Measurements from ENCODE around the gene DDX54. TPM values are rescaled to one million over a fixed set of nuclear protein-coding genes. Genes with fewer than 3 reads are reported as not detected.

Gene DDX54
- total and polyA plus RNA-seq, 2 of the 8 experiments (the other 6 are each of a cell fraction or from before 2014, with no cell fraction given), result 64.9 to 113 TPM

DNA sequence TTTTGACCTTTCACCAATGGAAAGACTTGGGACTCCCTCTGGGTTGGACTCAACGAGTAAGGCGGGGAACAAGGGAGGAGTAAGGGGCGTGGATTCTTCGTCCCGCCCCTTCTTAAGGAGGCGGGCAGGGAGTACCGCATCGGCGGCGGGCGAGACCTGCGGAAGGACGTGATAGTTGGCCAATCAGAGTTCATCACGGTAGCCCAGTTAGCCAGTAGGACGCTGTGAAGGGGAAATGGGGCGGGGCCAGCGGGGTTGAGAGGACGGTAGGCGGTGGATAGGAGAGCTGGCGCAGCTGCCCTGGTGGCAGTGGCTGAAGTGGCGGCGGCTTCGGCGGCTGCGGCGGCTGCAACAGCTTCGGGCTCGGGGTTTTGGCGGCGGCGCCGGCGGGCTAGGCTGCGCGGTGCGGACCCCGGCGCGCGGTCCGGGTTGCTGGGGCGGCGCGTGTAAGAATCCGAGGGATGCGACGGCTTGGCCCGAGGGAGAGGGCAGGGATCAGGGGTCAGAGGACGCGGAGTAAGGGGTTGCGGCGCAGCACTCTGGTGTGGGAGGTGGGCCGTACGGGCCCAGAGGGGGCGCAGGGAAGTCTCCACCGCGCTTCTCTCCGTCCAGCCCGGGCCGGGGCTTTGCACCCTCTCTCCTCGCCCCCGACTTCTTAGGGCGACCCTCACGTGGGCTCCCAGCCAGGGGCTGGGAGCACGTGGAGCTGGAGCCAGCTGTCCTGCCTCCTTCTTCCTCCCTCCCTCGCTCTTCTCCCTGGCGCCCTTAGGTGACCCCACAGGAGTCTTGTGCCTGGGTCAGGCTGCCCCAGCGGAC is 36.1 kb upstream of the DDX54 start, which contains the start of gene TPCN1 (continued):
- peak in 1 of 3 experiments; percentile 0; a peak in 1 of 4 replicates for TF ChIP-seq CTCF (IDR thresholded peaks at IDR 0.05; ENCODE audit: control extremely low read depth in 1 of 3, insufficient read depth in 1 of 3, low read depth in 1 of 3, low read length in 3 of 3)
- TF ChIP-seq EP300 (IDR thresholded peaks at IDR 0.05; ENCODE audit: borderline replicate concordance in 1 of 2, low read depth in 2 of 2, low read length in 2 of 2), result no peak
- TF ChIP-seq JUN (IDR thresholded peaks at IDR 0.05; ENCODE audit: low read depth, low read length), result no peak
- peak; percentile 98 for TF ChIP-seq TAF1 (IDR thresholded peaks at IDR 0.05; ENCODE audit: low read depth, low read length)
- no peak for TF ChIP-seq BACH1 (IDR thresholded peaks at IDR 0.05; ENCODE audit: low read length)
- TF ChIP-seq HDAC2 (IDR thresholded peaks at IDR 0.05; ENCODE audit: borderline replicate concordance in 1 of 2, low read depth in 2 of 2, low read length in 2 of 2), result no peak
- TF ChIP-seq, protein P1, sequence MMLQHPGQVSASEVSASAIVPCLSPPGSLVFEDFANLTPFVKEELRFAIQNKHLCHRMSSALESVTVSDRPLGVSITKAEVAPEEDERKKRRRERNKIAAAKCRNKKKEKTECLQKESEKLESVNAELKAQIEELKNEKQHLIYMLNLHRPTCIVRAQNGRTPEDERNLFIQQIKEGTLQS (IDR thresholded peaks at IDR 0.05; ENCODE audit: insufficient read depth, low read depth, low read length), result no peak
- TF ChIP-seq, protein P2, sequence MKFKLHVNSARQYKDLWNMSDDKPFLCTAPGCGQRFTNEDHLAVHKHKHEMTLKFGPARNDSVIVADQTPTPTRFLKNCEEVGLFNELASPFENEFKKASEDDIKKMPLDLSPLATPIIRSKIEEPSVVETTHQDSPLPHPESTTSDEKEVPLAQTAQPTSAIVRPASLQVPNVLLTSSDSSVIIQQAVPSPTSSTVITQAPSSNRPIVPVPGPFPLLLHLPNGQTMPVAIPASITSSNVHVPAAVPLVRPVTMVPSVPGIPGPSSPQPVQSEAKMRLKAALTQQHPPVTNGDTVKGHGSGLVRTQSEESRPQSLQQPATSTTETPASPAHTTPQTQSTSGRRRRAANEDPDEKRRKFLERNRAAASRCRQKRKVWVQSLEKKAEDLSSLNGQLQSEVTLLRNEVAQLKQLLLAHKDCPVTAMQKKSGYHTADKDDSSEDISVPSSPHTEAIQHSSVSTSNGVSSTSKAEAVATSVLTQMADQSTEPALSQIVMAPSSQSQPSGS (IDR thresholded peaks at IDR 0.05; ENCODE audit: low read length), result no peak
- peak; percentile 86 for TF ChIP-seq KDM4A (IDR thresholded peaks at IDR 0.05; ENCODE audit: low read depth, low read length, severe bottlenecking)
- TF ChIP-seq NANOG (IDR thresholded peaks at IDR 0.05; ENCODE audit: insufficient read depth, low read depth, low read length, poor library complexity, severe bottlenecking), result no peak
- TF ChIP-seq CBX5 (IDR thresholded peaks at IDR 0.05; ENCODE audit: low read depth, low read length), result no peak
- no peak for TF ChIP-seq SIX5 (IDR thresholded peaks at IDR 0.05; ENCODE audit: low read depth, low read length)
- no peak for TF ChIP-seq BRCA1 (IDR thresholded peaks at IDR 0.05; ENCODE audit: low read depth, low read length)
- TF ChIP-seq E2F6 (IDR thresholded peaks at IDR 0.05), result no peak
- 0 out of 2 replicates have a peak, but pooled peaks have one; percentile 2 for TF ChIP-seq SRF (IDR thresholded peaks at IDR 0.05; ENCODE audit: low read depth, low read length)
- TF ChIP-seq YY1 (IDR thresholded peaks at IDR 0.05; ENCODE audit: low read depth, low read length), result no peak
- TF ChIP-seq SP4 (IDR thresholded peaks at IDR 0.05; ENCODE audit: low read length), result no peak; the same call in none of the 2 replicates
- no peak for TF ChIP-seq SIRT6 (IDR thresholded peaks at IDR 0.05; ENCODE audit: low read length)
